Measurements from ENCODE around the gene MYH9.
A peak's percentile ranks its signal among the peaks of the same experiment; 100 is the strongest.

GRCh38 chr22:36351921-36352802 is 35.6 kb downstream of the MYH9 start:
- TF ChIP-seq CTCF (conservative IDR thresholded peaks at IDR 0.05): no peak
- peak; percentile 41; the same call in 1 of the 2 replicates for TF ChIP-seq ZFX (IDR thresholded peaks at IDR 0.05)
